Measurements from ENCODE around the gene CLIP2.

The CLIP2 gene

DNA sequence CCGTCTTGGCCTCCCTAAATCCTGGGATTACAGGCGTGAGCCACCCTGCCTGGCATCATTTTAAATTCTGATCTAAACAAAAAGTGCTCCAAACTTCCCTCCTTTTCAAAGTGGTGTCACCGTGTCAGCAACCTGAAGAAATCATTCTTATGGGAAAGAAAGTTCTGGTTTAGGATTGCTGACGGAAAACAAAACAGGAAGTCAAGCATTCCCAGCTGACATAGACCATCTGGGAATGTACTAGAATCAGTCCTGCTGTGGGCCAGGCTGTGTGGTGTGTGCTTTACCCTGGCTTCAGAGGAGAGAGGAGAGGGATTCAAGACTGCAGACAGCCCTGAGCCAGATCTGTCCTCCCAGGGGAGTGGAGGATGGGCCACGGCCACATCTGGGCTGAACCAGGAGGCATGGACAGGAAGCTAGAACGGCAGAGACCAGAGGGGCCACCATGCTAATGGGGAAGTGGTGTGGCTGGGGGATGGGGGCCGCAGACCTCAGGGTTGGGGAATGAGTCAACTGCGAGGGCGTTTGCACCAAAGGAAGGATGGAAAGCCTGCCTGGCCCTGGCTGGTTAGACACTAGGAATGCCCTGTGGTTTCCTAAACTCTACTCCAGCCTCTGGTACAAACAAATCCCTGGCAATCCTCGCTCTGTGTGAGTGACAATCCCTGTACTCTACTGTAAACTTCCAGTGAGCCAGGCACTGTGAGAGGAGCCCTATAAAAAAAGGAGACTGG is 16.7 kb upstream of the CLIP2 start:
- DNase-seq, result no peak

DNA sequence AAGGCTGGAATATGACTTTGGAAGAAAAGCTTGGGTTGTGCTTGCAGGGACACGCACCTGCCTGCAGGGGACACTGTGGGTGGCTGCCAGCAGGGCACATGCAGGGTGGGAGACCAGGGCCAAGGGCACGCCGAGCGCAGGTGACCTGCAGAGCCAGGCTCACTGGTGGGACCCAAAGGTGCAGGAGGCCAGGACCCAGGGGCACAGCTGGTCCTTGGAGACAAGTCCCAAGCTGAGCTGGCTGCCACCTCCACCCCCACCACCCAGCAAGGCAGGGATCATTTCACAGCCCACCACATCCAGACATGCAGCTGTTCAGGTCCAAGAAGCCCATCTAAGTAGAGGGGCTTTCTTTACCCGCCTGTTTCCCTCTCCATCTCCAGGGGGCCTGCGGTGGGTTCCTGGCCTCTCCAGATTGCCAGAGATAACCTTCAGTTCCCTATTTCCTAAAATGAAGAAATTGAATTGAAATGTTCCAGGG is 13.8 kb upstream of the CLIP2 start:
- DNase-seq, result no peak

DNA sequence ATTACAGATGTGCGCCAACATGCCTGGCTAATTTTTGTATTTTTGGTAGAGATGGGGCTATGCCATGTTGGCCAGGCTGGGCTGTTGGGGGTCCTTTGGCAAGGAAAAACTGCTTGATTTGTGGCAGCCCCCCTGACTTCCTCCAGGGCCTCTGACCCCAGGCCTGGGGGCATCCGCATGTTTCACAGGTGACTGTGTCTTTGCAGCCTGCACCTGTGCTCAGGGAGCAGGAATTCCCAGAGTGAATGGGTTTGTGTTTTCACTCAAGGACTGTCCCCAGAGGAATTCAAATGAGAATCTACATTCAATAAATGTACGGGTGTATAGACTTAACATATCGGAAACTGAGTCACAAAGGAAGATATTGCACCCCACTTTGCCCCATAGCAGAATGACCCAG is 11.6 kb upstream of the CLIP2 start:
- no peak for DNase-seq

DNA sequence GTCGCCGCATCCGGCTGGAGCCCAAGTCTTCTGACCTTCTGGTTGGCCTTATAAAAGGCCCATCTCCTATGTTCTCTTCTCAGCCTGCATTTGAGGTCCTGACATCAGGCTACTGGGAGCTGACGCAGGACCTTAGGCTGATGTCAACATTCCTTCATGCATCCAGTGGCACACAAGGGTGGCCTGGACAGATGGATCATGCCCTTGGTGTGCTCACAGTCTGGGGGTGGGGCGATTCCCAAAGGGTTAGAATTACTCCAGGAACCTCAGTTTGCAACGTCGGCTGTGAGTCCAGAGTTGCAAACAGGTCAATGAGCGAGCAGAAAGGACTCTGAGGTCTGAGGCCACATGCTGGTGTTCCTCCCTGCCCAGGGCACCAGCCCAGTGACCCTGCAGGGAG is 8.2 kb upstream of the CLIP2 start:
- DNase-seq, result no peak

DNA sequence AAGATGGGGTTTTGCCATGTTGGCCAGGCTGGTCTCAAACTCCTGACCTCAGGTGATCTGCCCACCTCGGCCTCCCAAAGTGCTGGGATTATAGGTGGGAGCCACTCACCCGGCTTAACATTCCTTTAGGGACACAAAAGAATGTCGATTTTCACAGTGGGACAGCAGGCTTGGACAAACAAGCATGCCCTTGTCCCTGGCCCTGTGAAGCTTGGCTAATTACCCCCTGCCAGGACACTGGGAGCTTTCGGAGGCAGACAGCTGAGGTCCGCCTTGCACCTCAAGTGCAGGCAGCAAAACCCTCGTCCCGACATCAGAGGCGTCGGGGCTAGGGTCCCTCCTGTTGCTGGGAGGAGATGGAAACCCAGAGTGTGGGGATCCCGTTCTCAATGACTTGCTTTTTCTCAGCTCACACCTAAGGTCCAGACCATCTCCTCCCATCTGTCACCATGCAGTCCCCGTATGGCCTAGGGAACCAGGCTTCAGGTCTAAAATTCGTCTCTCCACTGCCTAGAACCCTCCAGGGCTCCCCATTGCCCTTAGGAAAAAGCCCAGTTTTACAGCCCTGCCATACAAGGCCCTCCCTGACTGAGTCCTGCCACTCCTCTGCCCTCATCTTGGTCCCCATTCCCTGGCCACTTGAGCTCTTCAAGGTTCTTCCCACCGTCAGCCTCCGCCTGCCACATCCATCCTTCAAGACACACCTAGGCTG is 6.3 kb upstream of the CLIP2 start:
- DNase-seq, result no peak

DNA sequence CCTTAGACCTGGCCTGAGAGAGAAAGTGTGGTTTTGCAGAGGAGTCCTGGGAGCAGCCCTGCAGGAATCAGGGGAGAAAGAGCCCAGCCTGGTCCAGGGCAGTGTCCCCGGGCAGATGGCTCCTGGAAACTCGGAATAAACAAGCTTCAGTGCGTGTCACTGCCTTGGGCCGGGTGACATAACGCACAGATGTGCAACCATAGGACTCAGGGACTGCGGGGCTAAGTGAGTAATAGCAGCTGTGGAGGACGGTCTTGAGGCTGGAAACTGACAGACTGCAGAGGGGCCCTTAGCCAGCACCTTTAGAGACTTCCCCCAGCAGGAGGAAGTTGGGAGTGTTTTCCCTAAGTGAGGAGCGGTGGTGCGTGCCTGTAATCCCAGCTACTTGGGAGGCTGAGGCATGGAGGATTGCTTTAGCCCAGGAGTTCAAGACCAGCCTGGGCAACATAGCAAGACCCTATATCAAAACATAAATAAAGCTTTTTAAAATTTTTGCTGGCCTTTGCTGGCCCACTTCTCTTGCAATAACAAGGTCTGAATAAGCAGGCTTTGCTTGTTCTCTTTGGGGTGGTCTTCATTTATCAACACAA is 5.3 kb upstream of the CLIP2 start:
- no peak for DNase-seq

DNA sequence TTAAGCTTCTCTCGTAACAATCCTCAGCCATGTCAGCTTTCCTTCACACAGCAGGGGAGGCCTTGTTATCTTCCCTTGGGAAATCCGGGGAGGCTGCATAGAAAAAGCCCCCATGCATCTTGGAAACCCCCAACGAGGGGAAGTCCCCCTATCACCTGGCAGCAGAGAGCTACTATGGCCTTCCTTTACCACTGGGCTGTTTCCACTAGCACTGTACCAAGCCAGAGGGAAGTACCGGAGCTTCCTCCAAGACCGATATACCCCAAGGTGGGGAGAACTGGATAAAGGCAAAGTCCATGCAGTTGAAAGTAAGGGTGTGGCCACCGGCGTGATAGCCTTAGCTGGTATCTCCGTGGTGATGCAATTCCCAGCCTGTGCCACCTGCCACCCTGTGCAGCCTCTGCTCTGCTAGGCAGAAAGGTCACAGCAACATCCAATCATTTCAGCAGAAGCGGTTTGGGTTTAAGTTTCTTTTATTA is 4.4 kb upstream of the CLIP2 start:
- DNase-seq, result no peak

DNA sequence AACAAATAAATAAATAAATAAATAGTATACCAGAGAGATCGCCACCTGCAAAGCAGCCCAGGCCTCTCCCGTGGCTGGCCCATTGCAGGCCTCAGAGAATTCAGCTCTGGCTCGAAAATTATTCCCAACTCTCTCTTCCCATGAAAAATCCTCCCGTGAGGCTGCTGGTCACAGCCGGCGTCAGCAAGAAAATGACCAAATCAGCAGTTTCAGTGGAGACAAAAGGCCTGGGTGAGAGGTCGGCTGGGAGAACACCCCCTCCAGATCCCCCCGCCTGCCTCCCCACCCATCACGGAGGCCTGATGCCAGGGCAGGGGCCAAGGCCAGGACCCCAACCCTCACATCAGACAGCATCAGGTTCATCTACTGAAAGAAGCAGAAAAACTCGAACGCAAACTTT is 3.1 kb upstream of the CLIP2 start:
- DNase-seq, result no peak

DNA sequence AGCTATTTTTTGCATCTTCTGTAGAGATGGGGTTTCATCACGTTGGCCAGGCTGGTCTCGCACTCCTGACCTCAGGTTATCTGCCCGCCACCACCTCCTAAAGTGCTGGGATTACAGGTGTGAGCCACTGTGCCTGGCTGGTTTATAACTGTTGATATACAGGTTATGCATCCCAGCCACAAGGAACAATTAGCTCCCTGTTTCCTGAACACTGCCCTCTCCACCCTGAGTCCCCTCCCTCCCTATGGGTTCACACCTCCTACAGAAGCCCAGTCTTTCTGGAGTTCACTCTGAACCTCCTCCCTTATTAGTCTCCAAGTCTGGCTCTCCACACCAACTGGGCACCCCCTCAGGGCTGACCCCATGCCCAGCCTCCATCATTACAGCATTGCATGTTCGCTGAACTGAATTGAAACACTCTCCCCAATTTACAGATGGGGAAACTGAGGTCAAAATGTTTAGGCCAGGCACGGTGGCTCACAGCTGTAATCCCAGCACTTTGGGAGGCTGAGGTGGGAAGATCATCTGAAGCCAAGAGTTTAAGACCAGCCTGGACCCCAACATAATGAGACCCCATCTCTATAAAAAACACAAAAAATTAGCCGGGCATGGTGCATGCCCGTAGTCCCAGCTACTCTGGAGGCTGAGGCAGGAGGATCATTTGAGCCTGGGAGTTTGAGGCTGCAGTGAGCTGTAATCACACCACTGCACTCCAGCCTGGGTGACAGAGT is 1.7 kb upstream of the CLIP2 start:
- no peak for DNase-seq

DNA sequence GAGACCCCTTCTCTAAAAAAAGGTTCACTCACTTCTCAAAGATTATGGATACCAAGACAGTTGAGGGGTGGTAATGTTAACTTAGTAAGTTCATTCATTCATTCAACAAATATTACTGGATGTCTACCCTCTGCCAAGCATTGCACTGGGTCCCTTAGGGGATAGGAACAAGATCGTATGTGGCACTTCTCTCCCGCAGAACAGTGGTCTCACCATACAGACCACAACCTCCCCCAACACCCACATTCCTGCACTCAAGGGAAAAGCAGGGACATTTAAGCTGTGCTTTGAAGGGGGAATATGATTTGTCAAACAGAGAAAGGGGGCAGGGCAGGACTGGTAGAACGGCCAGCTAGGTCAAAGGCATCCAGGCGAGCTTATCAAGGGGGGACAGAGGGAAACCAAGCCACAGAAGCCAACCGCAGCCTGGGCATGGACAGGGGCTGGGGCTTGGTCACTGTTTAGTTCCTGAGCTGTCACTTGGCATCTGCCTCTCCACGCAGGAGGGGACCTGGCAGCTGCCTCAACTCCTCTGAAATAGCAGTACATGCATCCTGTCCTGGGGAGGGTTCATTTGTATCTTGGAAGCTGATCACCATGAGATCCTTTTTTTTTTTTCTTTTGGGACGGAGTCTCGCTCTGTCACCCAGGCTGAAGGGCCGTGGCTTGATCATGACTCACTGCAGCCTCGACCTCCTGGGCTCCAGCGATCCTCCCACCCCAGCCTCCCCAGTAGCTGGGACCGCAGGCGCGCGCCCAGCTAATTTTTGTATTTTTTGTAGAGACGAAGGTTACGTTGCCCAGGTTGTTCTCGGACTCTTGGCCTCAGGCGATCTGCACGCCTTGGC is 949 bp upstream of the CLIP2 start:
- no peak for DNase-seq

DNA sequence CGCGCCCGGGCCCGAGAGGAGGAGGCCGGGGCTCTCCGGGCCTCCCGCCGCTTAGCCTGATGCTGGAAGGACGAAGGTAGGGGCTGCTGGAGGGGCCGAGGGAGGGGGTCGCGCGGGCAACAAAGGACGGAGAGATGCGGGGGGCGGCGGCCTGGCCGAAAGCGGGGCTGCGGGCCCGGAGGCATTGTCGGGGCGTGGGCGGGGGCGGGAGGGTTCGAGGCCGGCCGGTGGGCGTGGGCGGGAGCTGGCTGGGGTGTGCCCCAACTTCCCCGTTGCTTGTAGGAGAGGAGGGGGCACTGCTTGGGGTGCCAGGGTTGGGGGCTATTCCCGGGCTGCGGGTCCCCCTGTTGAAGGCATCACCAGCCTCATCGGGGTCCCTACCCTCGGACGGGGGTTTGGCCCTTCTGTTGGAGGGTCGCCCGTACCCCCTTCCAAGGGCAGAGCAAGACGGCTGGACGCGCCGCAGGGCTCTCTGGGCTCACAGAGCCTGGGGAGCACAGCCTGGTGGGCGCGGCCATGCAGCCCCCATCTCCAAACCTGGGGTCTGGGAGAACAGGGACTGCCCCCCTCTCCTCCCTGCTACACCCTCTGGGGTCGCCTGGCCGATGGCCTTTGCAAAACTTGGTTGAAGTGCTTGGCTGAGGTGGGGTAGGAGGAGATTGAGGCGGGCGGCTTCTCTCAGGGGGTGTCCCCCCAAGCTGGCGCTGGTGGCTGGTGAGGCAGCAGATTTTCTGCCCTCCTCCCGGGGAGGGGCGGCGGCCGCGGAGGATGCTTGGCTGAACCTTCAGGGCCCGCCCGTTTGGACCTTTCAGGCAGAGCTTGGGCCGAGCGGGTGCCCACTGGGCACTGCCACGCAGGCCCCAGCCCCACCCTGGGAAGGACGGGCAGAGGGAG is 699 bp downstream of the CLIP2 start:
- DNase-seq, result no peak

DNA sequence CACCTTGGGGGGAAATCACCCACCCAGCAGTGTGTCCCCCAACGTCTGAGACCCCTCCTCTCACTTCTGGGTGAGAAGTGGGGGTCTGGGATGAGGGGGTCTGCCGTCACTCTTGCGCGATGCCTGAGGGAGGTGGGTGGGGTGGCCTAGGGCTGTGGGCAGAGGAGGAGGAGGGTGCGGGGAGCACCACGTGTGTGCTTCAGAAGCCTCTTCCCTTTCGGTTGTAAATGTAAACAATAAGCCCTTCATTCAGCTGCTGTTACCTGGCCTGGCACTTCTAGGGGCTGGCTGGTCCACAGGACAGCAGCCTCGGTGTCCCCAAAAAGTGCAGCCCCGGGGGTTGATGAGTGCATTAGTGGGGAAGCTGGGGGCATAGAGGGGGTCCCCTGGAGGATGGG is 1.3 kb downstream of the CLIP2 start:
- DNase-seq, result no peak

DNA sequence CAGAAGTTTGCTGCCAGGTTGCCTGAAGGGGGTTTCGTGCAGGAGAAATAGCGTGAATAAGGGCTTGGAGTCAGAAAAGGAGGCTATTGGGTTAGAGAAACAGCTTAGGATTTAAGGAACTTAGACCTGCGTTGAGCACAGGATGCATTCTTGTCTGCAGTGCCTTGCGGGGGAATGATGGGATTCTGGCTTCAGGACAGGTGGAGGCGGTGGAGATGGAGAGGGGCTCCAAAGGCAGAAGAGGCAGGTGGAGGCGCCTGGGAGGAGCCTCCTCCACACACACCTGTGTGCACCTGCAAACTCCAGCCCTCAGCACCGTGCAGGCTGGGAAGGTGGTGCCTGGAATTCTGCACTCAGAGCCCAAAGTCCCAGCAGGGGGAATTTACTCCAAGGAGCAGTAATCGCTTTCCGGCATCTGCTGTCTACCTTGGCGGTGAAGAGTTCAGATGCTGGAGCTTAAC is 1.8 kb downstream of the CLIP2 start:
- DNase-seq, result no peak

DNA sequence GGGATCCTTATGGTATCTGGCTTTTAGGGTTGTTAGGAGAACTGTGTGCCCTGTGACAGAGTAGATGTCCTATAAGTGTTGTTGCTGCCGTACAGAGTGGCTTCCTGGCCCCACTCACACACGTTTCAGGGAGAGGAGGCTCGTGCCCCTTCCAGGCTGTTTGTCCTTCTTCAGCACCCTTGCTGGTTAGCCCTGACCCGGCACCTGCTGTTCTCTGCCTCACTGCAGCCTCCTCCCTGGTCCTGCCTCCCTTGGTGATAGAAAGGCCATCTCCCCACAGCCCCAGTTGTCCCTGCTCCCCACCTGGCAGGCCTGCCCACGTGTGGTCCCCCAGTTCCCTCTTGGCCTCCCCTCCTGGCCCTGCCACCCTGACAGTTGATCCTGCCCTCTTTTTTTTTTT is 2.3 kb downstream of the CLIP2 start:
- no peak for DNase-seq

DNA sequence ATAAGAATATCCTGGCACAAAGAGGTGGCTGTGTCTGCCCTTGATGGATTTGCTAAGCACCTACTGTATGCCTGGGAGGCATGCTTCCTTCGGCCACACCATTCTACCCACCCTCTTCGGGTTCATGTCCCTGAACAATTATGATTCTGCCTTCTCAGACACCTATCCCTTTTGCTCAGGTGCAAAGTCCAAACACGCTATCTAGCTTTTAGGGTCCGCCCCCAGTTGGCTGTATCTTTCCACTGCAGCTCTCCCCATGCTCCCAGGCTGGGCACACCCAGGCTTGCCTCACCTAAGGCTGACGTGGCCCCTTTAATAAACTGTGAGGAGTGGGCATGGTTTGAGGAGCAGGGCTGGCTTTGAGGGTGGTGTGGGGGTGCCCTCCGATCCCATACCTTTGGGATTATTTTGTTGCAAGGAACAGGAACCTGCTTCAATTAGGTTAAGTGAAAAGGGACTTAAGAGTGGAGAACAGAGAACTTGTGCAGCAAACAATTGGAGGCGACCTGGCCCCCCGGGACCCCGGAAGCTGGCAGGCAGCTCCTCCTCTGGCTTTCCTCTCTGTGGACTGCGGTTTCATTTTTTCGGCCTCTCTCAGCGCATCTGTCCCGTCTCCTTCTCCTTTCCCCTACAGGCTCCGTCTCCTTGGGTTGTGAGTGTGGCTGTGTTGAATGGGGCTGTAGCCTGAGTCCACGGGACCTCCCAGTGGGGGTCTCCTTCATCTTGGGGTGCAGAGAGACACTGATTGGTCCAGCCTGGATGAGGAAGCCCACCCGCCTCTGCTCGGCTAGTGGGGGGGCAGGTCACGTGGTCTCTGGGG is 3.8 kb downstream of the CLIP2 start:
- DNase-seq, result no peak

DNA sequence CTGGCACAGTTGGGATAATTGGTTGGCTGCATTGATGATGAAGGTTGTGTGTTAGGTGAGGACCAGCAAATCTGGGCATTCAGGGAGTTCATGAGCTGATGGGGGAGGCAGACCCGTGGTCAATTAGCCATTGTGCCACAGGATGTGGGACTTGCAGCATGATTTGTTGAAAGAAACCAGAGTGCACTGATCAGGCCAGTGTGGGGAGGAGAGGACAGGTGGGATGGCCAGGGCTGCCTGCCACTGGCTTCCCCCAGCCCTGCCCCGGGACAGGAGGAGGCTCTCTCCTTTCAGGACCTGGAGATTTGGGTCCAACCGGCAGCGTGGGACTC is 4.3 kb downstream of the CLIP2 start:
- DNase-seq, result no peak

DNA sequence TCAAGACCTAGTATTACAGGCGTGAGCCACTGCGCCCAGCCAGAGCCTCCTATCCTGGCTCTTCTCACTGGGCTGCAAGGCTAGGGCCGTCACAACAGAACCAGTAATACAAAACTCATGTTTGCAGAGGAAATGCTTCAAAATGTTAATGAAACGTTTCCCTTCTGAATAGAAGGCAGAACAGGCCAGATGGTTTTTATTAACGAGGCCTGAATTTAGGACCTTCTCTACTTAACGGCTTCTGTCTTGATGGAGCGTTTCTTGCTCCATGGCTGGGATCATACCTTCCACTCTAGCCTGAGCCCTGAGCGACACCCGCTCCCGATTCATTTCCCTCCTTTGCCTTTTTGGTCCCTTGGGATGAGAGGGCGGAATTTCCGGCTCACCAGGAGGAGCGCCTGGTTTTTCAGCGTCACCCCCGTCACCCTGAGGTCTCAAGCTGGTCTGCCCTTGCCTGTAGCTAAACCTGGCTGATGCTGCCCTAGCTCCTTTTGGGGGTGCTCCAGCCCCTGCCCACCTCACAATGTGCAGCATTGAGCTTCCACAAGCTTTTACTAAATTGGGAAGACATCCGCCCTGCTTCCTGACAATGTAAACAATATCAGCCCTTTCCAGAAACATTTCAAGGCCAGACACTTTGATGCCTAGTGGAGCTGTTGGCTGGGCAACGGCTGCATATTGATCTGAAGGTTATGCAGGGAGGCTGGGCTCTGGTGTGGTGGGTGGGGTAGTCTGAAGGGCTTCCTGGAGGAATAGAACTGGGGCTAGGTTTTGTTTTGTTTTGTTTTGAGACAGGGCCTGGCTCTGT is 5.2 kb downstream of the CLIP2 start:
- no peak for DNase-seq

DNA sequence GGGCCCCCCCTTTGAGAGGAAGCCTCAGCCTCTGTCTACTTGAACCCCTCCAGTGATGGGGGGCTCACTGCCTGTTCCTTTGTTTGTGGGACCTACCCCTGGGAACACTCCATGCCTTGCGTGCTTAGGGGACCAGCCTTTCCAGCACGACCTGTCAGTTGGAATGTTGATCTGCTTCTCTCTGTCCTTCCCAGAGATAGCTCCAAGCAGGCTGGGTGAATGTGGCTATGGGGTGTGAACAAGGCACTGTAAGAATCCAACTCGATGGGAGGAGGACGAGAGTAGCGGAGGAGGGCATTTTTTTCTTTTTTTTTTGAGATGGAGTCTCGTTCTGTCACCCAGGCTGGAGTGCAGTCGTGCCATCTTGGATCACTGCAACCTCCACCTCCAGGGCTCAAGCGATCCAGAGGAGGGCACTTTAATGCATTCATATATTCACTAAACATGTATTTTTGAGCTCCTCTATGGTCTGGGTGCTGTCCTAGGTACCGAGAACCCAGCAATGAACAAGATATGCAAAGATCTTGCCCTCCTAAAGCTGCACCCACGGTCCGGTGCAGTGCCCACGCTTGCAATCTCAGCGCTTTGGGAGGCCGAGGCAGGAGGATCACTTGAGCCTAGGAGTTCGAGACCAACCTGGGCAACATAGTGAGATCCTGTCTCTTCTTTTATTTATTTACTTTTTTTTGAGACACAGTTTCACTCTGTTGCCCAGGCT is 8.5 kb downstream of the CLIP2 start:
- DNase-seq, result no peak

DNA sequence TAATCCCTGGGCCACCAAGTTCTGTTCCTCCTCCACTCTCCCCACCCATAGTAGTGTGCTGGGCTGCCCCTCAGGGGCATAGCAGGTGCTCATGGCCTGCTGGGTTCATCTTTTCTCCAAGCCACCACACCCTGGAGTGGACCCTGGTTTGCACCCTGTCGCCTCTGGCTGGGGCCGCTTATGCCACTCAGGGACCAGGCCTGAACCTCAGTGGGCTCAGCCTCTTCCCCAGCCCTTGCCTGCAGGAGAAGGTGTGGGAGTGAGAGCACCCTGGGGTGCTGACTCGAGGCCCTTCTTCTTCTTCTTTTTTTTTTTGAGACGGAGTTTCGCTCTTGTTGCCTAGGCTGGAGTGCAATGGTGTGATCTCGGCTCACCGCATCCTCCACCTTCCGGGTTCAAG is 10.2 kb downstream of the CLIP2 start:
- DNase-seq, result no peak

Data from NCI-H1417 treated with DMSO at 0.1 percent for 48 hours (cell line).